Putamen (tissue), 1 donor: ENCODE measurements around the gene CPXM1.
"Not testable (repeated sequence)": the region's sequence is repeated elsewhere in the genome, so short reads cannot be mapped to it uniquely, and the experiment has no call there.

ENCODE experiments used
- DNase-seq: peaks from one replicate; pipeline ENCODE4 v3.0.0-alpha.2; 2016; ENCODE audit warnings: low spot score

Gene CPXM1

GRCh38 chr20:2820896-2821869 lies 20.8 kb upstream of the CPXM1 start:
- no peak for DNase-seq

DNA sequence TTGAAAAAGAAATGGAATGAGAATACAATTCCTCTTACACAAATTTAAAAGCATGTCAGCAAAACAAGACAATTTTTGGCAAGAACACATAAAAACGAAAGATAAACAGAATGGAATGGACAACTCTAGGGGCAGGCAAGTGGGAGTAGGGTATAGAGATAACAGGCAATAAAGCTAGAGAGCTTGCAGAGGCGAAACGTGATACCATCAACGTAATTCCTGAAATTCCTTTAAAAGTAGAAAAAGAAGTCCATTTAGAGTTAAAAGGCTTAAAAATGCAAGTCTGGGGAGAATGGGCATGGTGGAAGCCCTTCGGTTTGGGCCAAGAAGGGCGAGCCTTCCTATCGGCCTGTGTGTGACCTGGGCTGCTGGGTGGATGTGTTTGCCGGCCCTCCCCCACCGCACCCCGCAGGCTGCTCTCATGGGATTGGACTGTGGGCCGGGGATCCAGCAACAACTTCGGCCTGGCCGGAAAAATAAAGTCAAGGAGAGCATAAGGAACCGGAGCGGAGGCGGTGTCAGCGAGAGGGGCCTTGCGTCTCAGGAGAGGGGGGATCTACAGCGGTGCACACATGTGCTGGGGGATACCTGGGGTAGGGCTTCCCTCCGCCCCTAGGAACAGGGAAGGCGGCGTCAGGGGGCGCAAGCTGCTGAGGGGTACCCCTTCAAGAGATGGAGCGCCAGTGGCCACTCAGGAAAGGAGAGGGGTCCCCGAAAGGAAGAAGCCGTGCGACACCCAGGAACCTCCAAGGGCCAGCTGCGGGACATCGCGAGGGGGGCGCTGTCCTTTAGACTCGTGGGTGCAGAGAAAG lies 19.9 kb upstream of the CPXM1 start:
- no peak for DNase-seq

DNA sequence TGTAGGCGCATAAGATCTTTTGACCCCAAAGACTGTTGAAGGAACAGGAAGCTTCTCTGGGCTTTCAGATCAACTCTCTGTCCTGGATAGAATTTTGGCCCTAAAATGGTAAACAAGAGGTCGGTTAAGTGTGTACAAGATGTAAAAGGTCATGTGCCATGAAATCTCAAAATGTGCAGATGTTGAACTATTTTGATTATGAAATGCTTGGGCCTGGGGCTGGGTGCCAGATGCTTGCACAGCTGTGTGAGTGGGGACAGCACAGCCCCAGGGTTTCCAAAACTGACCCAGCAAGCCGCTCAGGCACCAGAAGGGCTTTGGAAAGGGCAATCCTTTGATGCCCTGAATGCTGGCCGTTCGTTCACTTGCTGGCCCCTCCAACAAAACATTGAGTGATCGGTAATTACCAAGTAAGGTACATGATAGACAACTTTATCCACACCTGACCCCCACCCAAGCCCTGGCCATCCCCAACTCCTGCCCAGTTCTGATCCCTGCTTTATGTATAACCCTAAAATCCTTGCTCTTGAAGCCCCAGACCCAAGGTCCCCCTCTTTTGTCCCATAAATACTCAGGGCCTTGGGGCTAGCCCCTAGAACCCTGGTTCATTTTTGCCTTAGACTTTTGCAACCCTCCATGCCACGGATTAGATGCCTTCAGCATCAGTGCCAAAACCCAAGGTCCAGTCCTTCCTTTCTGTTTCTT lies 17.6 kb upstream of the CPXM1 start:
- DNase-seq: no peak

DNA sequence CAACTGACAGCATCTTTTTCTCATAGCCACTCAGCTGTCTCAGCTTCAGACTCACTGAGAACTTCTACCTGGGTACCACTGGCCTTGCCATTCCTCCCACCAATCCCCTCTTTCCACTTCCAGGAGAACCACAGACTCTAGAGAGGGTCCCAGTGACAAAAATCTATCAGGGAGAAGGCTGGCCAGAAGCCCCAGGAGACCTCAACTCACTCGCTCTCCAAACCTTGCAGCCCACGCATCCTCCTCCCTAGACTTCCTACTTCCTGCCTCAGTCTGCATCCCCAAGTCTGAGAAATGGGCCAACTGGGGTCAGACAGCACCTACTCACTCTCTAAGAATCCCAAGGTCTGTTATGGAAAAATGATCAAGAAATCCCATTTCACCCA lies 16.9 kb upstream of the CPXM1 start:
- DNase-seq: no peak

DNA sequence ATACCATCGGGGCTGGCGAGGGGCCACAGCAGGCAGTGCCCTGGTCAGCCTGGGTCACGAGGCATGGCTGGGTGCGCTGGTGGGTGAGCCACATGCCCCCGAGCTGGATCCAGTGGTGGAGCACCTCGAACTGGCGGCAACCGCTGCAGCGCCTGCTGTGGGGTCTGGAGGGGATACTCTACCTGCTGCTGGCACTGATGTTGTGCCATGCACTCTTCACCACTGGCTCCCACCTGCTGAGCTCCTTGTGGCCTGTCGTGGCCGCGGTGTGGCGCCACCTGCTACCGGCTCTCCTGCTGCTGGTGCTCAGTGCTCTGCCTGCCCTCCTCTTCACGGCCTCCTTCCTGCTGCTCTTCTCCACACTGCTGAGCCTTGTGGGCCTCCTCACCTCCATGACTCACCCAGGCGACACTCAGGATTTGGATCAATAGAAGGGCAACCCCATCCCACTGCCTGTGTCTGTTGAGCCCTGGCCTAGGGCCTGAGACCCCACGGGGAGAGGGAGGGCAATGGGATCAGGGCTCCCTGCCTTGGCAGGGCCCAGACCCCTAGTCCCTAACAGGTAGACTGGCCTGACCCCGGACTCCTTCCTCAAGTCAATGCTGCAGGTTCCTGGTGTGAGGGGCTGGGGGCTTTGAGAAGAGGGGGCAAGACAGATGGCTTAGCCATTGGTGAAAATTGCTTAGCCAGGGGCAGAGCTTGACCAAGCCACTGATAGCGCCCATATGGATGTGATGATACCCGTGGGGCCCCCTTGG lies 16.3 kb upstream of the CPXM1 start:
- no peak for DNase-seq

GRCh38 chr20:2816030-2816582 lies 15.7 kb upstream of the CPXM1 start, which contains the start of gene TMEM239:
TMEM239 (plus strand) TSS chr20:2816364; CDS start chr20:2816555, 191 bp downstream.
- no peak for DNase-seq

DNA sequence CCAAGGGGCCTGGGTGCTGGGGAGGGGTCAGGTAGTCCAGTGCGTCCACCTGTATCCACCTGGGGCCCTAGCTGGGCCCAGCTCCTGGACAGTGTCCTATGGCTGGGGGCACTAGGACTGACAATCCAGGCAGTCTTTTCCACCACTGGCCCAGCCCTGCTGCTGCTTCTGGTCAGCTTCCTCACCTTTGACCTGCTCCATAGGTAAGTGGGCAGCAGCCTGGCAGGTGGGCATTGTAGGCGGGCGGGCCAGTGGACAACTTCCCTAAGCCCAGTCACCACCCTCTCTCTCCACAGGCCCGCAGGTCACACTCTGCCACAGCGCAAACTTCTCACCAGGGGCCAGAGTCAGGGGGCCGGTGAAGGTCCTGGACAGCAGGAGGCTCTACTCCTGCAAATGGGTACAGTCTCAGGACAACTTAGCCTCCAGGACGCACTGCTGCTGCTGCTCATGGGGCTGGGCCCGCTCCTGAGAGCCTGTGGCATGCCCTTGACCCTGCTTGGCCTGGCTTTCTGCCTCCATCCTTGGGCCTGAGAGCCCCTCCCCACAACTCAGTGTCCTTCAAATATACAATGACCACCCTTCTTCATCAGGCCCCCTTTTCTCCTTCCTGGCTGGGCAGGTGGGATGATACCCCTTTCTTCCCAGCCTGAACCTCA lies 14.9 kb upstream of the CPXM1 start:
- DNase-seq: no peak

DNA sequence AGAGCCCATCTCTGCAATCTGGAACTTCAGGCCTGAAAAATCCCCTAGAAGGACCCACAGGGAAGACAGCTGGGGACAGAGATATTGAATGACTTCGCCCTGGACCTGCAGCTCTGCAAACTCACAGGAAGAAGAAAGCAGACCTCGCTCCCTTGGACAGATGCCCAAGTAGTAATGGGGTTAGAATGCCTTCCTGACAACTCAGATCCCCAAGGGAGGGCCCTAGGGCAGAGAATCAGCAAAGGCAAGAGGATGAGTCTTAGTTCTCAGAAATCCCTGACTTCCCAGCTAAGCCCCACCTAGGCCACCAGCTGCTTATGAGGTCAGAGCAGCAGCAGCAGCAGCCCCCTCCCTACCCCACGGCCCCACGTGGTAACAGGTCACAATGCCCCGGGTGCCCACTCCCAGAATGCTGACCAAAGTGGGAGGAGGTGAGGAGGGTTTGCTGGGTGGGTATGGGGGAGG lies 14.2 kb upstream of the CPXM1 start, which contains the start of gene C20orf141:
TSS of gene C20orf141 (plus strand) at position 401 of the 465 bp plus-strand sequence. CDS start 198 bp downstream, outside the sequence.
- no peak for DNase-seq

GRCh38 chr20:2814076-2814475 lies 13.6 kb upstream of the CPXM1 start:
- DNase-seq: no peak

GRCh38 chr20:2812189-2812588 lies 11.8 kb upstream of the CPXM1 start:
- no peak for DNase-seq

DNA sequence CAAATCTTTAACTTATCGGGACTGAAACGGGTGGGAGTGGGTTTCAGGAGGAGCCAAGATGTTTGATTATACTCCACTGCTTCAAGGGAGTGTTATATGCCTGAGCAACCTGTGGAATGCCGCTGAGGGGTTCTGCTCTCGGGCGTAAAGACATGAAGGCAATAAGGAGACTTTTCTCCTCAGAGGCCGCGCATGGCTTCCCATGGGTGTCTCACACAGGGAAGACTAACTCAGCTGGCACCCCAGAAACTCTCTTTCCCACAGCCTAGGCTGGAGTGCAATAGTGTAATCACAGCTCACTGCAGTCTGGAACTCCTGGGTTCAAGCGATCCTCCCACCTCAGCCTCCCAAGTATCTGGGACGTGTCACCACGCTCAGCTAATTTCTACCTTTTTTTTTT lies 9.3 kb upstream of the CPXM1 start:
- DNase-seq: no peak

DNA sequence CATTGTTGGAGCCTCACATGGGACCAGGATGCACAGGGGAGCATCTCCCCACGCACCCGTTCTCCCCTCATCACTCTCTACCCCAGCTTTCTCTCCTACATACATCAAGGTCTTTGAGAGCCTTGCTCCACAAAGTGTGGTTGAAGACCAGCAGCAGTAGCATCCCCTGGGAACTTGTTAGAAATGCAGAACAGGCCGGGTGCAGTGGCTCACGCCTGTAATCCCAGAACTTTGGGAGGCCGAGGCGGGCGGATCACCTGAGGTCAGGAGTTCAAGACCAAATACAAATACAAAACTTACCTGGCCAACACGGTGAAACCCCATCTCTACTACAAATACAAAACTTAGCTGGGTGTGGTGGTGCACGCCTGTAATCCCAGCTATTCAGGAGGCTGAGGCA lies 7.5 kb upstream of the CPXM1 start:
- not testable (repeated sequence) for DNase-seq

GRCh38 chr20:2807019-2807418 lies 6.6 kb upstream of the CPXM1 start:
- no peak for DNase-seq

- DNase-seq: no peak
Measured at GRCh38 chr20:2806351-2806701, 5.9 kb upstream of the CPXM1 start.

- no peak for DNase-seq
Measured at GRCh38 chr20:2805689-2806350, 5.4 kb upstream of the CPXM1 start.

DNA sequence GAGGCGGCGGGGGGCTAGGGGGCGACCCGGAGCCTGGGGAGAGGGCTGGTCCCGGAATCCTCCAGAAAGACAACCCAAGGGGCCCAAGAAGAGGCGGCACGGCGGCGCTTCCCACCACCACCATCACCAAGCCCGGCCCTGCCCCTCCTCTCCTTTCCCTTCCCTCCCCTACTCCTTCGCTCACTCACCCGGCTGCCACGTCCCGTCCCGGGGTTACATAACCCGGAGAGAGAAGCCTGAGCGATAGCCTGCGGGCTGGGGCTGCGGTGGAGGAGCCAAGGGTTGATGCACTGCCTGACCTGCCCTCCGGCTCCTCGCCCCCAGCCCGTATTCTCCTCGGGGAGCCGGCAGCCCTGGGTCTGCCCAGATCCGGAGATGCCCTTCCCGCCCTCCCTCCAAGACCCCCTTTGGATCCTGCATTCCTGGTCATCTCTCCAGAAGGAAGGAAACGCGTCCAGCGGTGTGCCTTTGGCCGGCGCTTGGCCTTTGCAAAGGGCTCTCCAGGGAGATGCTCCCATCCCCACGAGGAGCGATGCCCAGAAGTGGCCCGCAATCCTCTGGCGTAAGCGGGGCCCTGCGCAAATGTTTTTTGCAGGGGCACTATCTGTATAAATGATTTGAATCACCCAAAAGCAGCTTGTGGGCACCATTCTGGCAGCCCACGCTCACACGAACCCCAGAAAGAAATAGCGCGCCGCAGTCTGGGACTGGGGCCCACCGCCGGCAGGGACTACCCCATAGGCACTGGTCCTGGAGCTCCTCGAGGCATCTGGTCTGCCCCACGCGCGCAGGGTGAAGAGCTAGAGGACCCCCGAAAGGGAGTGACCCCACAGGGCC lies 4.6 kb upstream of the CPXM1 start:
- DNase-seq: no peak

DNA sequence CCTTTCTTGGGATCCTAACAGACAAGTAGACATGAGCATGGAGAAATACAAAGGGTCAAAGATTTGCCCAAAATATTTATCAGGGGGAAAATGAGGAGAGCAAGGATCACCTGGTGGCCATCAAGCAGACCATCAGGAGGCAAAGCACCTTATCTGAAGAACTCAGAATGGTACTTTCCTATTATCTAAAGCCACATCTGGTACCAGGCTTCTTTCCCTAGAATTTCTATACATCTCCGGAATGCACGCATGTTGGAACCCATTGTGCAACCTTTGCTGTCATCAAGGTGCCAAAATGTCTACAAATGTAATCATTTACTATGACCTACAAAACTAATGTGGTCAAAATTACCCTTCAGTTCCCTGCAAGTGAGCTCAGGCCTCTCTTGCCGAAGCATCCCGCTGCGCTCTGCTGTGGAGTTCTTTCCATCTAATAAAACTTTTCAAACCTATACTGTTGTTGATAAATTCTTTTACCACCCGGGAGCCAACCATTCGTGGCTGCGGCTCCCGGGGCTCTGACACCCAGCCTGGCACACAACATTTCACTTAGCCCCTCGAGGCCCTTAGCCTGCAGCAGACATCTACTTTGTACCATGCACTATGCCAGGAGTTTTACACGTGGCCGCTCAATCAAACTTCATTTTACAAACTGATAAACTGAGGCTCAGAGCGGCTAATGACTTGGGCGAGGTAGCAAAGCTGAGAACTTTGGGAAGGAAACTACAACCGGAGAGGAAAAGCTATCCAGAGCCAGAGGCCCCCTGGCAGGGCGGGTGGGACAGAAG lies 3.8 kb upstream of the CPXM1 start:
- DNase-seq: no peak

DNA sequence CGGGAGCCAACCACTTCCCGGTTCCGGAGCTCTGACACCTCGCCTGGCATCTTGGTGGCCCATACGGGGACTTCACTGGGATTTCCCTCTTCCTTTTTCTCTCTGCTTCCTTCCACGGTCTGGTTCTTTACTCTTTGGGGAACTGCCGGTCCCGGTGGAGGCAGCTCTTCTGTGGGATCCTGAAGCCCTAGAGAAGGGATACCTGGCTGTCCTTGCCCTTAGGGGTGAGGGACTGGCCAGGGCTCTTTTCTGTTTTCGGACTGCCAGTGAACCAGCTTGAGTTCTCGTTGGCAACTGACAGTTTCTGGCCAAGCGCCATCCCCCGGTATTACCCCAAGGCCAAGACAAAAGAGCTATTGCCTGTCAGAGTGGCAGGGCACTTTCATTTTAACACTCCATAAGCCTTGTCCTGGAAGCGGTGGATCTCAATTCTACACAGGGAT lies 880 bp upstream of the CPXM1 start:
- DNase-seq: no peak
